Measurements from ENCODE around the gene TLL2. TPM values are rescaled to one million over a fixed set of nuclear protein-coding genes. Genes with fewer than 3 reads are reported as not detected.
"Not testable (repeated sequence)": the region's sequence is repeated elsewhere in the genome, so short reads cannot be mapped to it uniquely, and the experiment has no call there.

Gene TLL2
- total RNA-seq = under 1 TPM in 1 of 2 experiments, not detected in 1; 0.09 TPM
- not detected for polyA plus RNA-seq

DNA sequence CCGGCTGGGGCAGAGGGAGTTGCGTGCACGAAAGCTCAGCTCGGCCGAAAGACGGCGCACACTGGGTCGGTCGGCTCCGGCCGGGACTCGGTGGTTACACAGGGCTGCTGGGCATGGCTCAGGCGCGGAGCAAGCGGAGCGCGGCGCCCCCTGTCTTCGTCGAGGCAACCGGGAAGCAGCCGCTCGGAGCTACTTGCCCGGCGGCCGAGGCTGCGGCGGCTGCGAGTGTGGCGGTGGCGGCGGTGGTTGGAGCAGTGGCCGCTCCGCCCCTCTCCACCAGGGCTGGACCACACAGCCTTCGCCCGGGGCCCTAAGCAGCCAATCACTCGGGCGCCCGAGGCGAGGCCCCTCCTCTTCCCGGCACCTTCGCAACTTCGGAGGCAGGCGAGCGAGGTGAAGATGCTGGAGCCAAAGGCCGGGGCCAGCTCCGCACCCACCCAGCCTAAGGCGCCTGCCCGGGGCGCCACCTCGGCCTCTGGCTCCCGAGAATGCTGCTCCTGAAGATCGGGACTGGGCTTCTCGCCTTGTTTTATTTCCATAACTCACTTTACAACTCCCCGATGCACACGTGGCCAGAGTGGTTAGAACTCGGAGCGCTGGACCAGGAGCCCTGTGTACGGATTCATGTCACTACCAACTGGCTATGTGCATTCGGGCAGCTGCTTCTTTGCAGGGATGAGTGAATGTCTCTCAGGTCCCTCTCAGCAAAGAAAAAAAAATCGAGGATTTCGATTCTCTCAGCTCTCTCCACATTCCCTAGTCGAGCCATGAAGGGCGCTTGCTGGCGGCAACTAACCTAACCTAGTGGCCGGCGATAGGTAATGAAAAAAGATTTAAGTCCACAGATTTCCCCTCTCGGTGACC lies at the start of gene TLL2:
Gene TLL2 (minus strand): TSS at position 229 of the 864 bp plus-strand sequence. CDS start 241 bp downstream, outside the sequence.
- POLR2A ChIA-PET = no interaction called here
- Mint-ChIP-seq H3K27ac (peak within 1 kb of the TSS in 3 of 8 donors; percentile 12 to 84 (median 17)), H3K4me1 (peaks cover 19 to 27% (median 25%) of the 10 kb centered on the region in 3 donors), H3K27me3 (peaks cover 10 to 20% of the 10 kb centered on the region in 2 donors), H3K4me3 (peak within 1 kb of the TSS; percentile 77 to 88 (median 83)), H3K9me3 (no peaks in the 10 kb centered on the region), H3K36me3 (no peaks in the 10 kb centered on the region)
- Histone ChIP-seq H3K27me3 (ENCODE audit: insufficient read depth, low read length, poor library complexity, severe bottlenecking) (peaks cover 23% of the 10 kb centered on the region), H3K9me3 (ENCODE audit: low read length) (no peaks in the 10 kb centered on the region), H3K4me3 (ENCODE audit: low read length) (peak within 1 kb of the TSS; percentile 44), H3K4me1 (ENCODE audit: insufficient read depth, low read length) (peaks cover 15% of the 10 kb centered on the region), H3K27ac (ENCODE audit: low read depth, low read length) (no peak within 1 kb of the TSS), H3K36me3 (ENCODE audit: insufficient read depth, low read length) (no peaks in the 10 kb centered on the region)
- DNase-seq = peak; percentile 29 to 59 (median 47)
- CTCF ChIA-PET = interaction anchor here (1.0 to 1.6 kb wide), 7 partner anchors 9 to 660 kb away, joined by 3 to 7 read pairs (median 3); no protein-coding TSS in a partner anchor

DNA sequence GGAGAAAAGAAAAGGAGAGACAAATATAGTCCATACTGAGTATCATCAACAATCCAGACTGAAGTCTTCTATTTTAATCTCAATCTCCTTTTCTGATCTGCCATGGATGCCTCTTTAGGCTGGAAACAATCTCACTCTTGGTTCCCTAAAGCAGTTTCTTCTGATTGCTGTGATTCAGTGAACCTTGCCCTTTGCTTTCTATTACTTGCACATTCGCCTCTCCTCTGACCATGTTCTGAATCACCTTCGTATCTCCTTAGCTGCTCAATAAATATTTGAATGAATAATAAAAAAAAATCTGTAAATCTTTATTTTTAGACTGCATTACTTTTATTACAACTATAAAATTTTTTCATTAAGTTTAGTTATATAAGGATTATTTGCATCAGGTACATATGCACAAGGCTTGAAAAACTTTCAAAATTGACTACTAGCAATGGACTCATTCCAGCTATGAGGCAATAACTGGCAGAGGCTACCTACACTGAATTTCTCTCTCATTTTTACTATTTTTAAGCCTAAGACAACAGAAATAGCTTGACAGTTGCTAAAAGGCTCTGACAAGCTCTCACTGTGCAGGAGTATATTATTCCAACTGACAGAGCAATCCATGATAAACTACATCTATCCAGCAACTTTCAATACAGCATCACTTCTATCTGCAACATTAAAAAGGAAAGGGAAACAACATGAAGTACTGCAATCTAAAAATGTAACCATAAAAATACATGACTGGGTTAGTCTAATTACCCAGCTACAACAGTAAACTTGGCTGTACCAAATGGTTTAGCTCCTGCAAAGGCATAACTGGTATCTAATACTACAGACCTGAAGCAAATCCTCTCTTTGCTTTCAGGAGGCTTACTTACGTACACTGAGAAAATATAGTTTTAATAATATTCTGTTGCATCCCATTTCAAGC lies 47.5 kb upstream of the TLL2 start:
- no peak overlapping the region for H3K4me3 ChIP-seq (ENCODE audit: low read length)
- POLR2A ChIA-PET = no interaction called here
- H3K4me1 Mint-ChIP-seq = peaks cover 12 to 15% (median 14%) of the 10 kb centered on the region in 3 donors
- no peak overlapping the region for H3K27ac ChIP-seq (ENCODE audit: low read depth, low read length)
- H3K27me3 Mint-ChIP-seq = no peaks in the 10 kb centered on the region
- H3K9me3 Mint-ChIP-seq = no peaks in the 10 kb centered on the region
- no peaks in the 10 kb centered on the region for H3K27me3 ChIP-seq (ENCODE audit: insufficient read depth, low read length, poor library complexity, severe bottlenecking)
- CTCF ChIA-PET = no interaction called here
- no peak overlapping the region for H3K4me3 Mint-ChIP-seq
- H3K9me3 ChIP-seq (ENCODE audit: low read length) = no peaks in the 10 kb centered on the region
- peak overlapping the region in 2 of 8 donors; percentile 37 to 67 for H3K27ac Mint-ChIP-seq
- peaks cover 4% of the 10 kb centered on the region for H3K4me1 ChIP-seq (ENCODE audit: insufficient read depth, low read length)
- peaks cover 31% of the 10 kb centered on the region for H3K36me3 ChIP-seq (ENCODE audit: insufficient read depth, low read length)
- DNase-seq = no peak
- peaks cover 0 to 65% (median 18%) of the 10 kb centered on the region in 3 donors for H3K36me3 Mint-ChIP-seq

DNA sequence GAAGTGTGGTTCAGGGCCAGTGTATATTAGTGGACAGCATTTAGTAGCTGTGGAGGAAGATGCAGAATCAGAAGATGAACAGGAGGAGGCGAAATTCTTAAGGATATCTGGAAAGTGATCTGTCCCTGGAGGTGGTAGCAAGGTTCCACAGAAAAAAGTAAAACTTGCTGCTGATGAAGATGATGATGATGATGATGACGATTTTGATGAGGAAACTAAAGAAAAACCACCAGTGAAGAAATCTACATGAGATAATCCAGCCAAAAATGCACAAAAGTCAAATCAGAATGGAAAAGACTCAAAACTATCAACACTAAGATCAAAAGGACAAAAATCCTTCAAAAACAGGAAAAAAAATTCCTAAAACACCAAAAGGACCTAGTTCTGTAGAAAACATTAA lies 46.8 kb upstream of the TLL2 start:
- ChIA-PET CTCF (no interaction called here), POLR2A (no interaction called here)
- no peak overlapping the region for H3K27ac ChIP-seq (ENCODE audit: low read depth, low read length)
- DNase-seq = no peak
- Mint-ChIP-seq H3K9me3 (no peaks in the 10 kb centered on the region), H3K4me1 (peaks cover 5 to 10% (median 8%) of the 10 kb centered on the region in 3 donors), H3K36me3 (peaks cover 0 to 61% (median 18%) of the 10 kb centered on the region in 3 donors), H3K27me3 (no peaks in the 10 kb centered on the region), H3K27ac (no peak overlapping the region), H3K4me3 (no peak overlapping the region)
- H3K27me3 ChIP-seq (ENCODE audit: insufficient read depth, low read length, poor library complexity, severe bottlenecking) = no peaks in the 10 kb centered on the region
- H3K4me1 ChIP-seq (ENCODE audit: insufficient read depth, low read length) = no peaks in the 10 kb centered on the region
- H3K36me3 ChIP-seq (ENCODE audit: insufficient read depth, low read length) = peaks cover 33% of the 10 kb centered on the region
- no peak overlapping the region for H3K4me3 ChIP-seq (ENCODE audit: low read length)
- no peaks in the 10 kb centered on the region for H3K9me3 ChIP-seq (ENCODE audit: low read length)

DNA sequence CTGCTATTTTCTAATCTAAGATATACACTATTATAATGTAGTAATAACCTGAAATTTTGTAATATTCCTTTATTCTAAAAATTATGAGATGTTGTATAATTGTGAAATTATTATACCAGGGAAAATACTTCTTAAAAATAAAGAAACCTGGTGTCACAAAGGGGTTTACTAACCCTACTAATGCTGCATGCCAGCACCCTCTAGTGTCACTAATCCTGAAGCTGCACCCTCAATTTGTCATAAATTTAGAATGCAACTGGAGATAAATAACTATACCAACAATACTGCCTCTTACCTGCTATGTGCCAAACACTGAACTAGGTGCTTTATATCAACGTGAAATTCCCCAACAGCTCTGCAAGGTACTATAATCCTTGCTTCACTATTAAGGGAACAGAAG lies 42.3 kb upstream of the TLL2 start:
- Mint-ChIP-seq H3K27me3 (no peaks in the 10 kb centered on the region), H3K4me1 (peaks cover 3 to 6% (median 4%) of the 10 kb centered on the region in 3 donors), H3K9me3 (no peaks in the 10 kb centered on the region), H3K36me3 (peaks cover 4 to 40% (median 13%) of the 10 kb centered on the region in 3 donors), H3K27ac (no peak overlapping the region), H3K4me3 (no peak overlapping the region)
- Histone ChIP-seq H3K9me3 (ENCODE audit: low read length) (no peaks in the 10 kb centered on the region), H3K4me1 (ENCODE audit: insufficient read depth, low read length) (no peaks in the 10 kb centered on the region), H3K36me3 (ENCODE audit: insufficient read depth, low read length) (peaks cover 28% of the 10 kb centered on the region), H3K27me3 (ENCODE audit: insufficient read depth, low read length, poor library complexity, severe bottlenecking) (no peaks in the 10 kb centered on the region), H3K4me3 (ENCODE audit: low read length) (no peak overlapping the region), H3K27ac (ENCODE audit: low read depth, low read length) (no peak overlapping the region)
- ChIA-PET POLR2A (no interaction called here), CTCF (no interaction called here)
- no peak for DNase-seq

DNA sequence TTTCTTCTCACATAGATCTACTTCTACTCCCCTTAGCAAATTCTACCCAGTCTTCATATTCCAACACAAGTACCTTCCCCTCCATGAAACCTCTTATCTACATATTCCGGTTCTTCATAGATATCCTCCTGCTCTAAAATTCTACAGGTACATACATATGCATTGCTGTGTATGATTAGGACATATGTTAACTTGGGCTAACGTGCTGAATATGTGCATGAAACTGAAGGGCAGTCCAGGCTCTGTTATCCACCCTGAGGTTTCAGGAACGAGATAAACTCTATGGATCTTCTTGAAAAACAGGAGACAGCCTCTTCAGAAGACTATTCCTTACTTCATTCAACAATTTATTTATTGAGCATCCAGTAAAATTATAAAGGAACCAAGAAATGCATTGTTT lies 41.6 kb upstream of the TLL2 start:
- no peak overlapping the region for H3K4me3 ChIP-seq (ENCODE audit: low read length)
- no peak overlapping the region for H3K27ac ChIP-seq (ENCODE audit: low read depth, low read length)
- Mint-ChIP-seq H3K4me1 (peaks cover 3 to 6% (median 4%) of the 10 kb centered on the region in 3 donors), H3K27me3 (no peaks in the 10 kb centered on the region), H3K4me3 (no peak overlapping the region), H3K27ac (no peak overlapping the region), H3K9me3 (no peaks in the 10 kb centered on the region), H3K36me3 (peaks cover 4 to 40% (median 11%) of the 10 kb centered on the region in 3 donors)
- H3K9me3 ChIP-seq (ENCODE audit: low read length) = no peaks in the 10 kb centered on the region
- ChIA-PET CTCF (no interaction called here), POLR2A (no interaction called here)
- DNase-seq = no peak
- peaks cover 29% of the 10 kb centered on the region for H3K36me3 ChIP-seq (ENCODE audit: insufficient read depth, low read length)
- H3K4me1 ChIP-seq (ENCODE audit: insufficient read depth, low read length) = no peaks in the 10 kb centered on the region
- no peaks in the 10 kb centered on the region for H3K27me3 ChIP-seq (ENCODE audit: insufficient read depth, low read length, poor library complexity, severe bottlenecking)

DNA sequence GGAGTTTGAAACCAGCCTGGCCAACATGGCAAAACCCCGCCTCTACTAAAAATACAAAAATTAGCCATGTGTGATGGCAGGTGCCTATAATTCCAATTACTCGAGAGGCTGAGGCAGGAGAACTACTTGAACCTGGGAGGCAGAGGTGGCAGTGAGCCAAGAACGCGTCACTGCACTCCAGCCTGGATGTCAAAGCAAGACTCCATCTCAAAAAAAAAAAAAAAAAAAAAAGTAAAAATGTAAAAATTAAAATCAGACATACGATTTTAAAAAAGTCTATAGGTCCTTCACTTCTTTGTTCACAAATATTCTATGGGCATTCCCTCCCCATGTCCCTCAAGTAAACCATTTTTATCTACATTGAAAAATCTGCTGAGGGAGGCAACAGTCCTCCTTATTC lies 34.9 kb upstream of the TLL2 start:
- Histone ChIP-seq H3K27ac (ENCODE audit: low read depth, low read length) (no peak overlapping the region), H3K9me3 (ENCODE audit: low read length) (no peaks in the 10 kb centered on the region), H3K4me1 (ENCODE audit: insufficient read depth, low read length) (no peaks in the 10 kb centered on the region), H3K4me3 (ENCODE audit: low read length) (no peak overlapping the region), H3K27me3 (ENCODE audit: insufficient read depth, low read length, poor library complexity, severe bottlenecking) (no peaks in the 10 kb centered on the region), H3K36me3 (ENCODE audit: insufficient read depth, low read length) (peaks cover 17% of the 10 kb centered on the region)
- peak overlapping the region in 1 of 7 donors; percentile 41 for H3K4me3 Mint-ChIP-seq
- no peak for DNase-seq
- peaks cover 11 to 26% (median 24%) of the 10 kb centered on the region in 3 donors for H3K4me1 Mint-ChIP-seq
- no peaks in the 10 kb centered on the region for H3K27me3 Mint-ChIP-seq
- ChIA-PET CTCF (no interaction called here), POLR2A (no interaction called here)
- H3K9me3 Mint-ChIP-seq = no peaks in the 10 kb centered on the region
- H3K36me3 Mint-ChIP-seq = peaks cover 17 to 75% (median 24%) of the 10 kb centered on the region in 3 donors
- H3K27ac Mint-ChIP-seq = peak overlapping the region in 1 of 8 donors; percentile 5

DNA sequence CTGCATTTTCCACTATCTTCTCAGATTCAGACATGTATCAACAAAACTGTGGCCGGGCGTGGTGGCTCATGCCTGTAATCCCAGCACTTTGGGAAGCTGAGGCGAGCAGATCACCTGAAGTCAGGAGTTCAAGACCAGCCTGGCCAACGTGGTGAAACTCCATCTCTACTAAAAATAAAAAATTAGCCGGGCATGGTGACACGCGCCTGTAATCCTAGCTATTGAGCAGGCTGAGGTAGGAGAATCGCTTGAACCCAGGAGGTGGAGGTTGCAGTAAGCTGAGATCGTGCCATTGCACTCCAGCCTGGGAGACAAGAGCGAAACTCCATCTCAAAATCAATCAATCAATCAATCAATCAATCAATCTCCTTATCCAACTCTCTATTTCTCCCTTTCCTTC lies 31.8 kb upstream of the TLL2 start:
- H3K4me3 Mint-ChIP-seq; H3K9me3 Mint-ChIP-seq; H3K4me3 ChIP-seq (ENCODE audit: low read length); H3K4me1 ChIP-seq (ENCODE audit: insufficient read depth, low read length); CTCF ChIA-PET; POLR2A ChIA-PET; H3K27me3 ChIP-seq (ENCODE audit: insufficient read depth, low read length, poor library complexity, severe bottlenecking); H3K9me3 ChIP-seq (ENCODE audit: low read length); H3K27me3 Mint-ChIP-seq; DNase-seq; H3K27ac ChIP-seq (ENCODE audit: low read depth, low read length): not testable (repeated sequence)
- peaks cover 22 to 75% (median 27%) of the 10 kb centered on the region in 3 donors for H3K36me3 Mint-ChIP-seq
- H3K36me3 ChIP-seq (ENCODE audit: insufficient read depth, low read length) = peaks cover 17% of the 10 kb centered on the region
- H3K4me1 Mint-ChIP-seq = peaks cover 12 to 29% (median 27%) of the 10 kb centered on the region in 3 donors
- H3K27ac Mint-ChIP-seq = peak overlapping the region in 2 of 8 donors; percentile 36 to 66

All from CD8-positive, alpha-beta memory T cell (primary cell).